ENCODE measurements around the gene HMCN1. TPM values are rescaled to one million over a fixed set of nuclear protein-coding genes. Genes with fewer than 3 reads are reported as not detected.
A peak's percentile ranks its signal among the peaks of the same experiment; 100 is the strongest.

Gene HMCN1
- total RNA-seq (10 to 100 TPM in 1 of 5 donors, 1 to 10 TPM in 2, under 1 TPM in 2; 0.58 to 15.1 (median 1.2) TPM), polyA plus RNA-seq (under 1 TPM; 0.12 to 0.83 (median 0.15) TPM)
- long read RNA-seq, donor 1 = 0 reads
- long read RNA-seq, donor 2 = 0 reads
- long read RNA-seq, donor 3 = 0 reads
- long read RNA-seq, donor 4 = 0 reads
- long read RNA-seq, donor 5 = 0 reads
- long read RNA-seq, donor 6 = 0 reads
- long read RNA-seq, donor 7 = 0 reads
- long read RNA-seq, donor 8 = 0 reads
- long read RNA-seq, donor 9 = 0 reads
- long read RNA-seq, donor 10 = 0 reads

DNA sequence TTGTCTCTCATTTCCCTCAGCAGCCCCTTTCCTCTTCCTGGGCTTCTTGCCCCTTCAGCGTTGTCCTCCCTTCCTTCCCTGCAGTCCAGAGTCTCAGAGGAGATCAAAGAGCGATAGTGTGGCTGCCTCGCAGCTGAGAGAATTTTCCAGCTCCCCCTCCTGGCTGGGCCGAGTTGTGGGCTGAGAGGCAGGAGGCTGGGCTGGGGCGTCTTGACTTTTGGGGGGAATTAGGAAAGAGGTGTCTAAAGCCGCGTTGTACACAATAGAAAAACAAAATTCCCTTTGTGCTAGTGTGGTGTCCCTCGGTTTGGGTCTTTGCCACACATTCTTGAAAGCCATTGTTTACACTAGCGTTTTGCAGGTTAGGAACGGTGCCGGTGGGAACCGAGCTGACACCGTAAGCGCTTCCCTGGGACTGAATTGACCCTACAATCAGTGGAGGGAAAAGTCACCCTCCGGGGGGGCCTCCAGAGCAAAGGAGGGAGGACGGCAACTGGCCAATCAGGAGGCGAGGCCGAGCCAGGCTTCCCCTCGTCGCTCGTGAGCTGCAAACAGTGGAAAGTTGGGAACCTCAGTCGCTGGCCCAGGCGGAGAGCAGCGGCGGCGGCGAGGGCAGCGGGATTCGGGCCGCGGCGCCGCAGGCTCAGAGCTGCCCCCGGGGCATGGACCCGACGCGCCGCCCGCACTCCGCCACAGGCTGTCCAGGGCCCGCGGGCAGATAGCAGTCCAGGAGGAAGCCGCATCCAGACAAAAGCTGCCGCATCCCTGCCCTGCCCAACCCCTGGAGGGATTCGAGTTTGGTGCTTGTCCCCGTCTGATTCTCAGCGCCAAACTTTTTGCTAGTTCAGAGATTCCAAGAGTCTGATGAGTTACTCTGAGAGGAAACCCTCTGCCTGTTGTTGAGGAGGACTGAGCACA lies at the start of gene HMCN1:
HMCN1 (plus strand) TSS at position 574 of the 918 bp plus-strand sequence. CDS start 389 bp downstream, outside the sequence.
- DNase-seq = peak; percentile 58 to 85
- Histone ChIP-seq H3K4me1 (peaks cover 10 to 32% (median 23%) of the 10 kb centered on the region in 4 donors), H3K36me3 (no peaks in the 10 kb centered on the region), H3K9me3 (peaks cover 0 to 9% (median 0%) of the 10 kb centered on the region in 4 donors), H3K27ac (peak within 1 kb of the TSS; percentile 32 to 82 (median 71)), H3K4me3 (peak within 1 kb of the TSS; percentile 51 to 57 (median 53)), H3K27me3 (peaks cover 0 to 12% (median 8%) of the 10 kb centered on the region in 3 donors)
- intact Hi-C loops (cut with DNase I; ENCODE audit: low total_unique reads) = no loop called here
- WGBS, 5 donors = 1 to 2% (median 1%) methylated on average over 23 to 47 of the region's 47 CpGs
- no peak for TF ChIP-seq EP300 (IDR thresholded peaks at IDR 0.05)
- peak in 2 of 3 donors; percentile 47 to 51 for TF ChIP-seq POLR2AphosphoS5 (IDR thresholded peaks at IDR 0.05)
- TF ChIP-seq, protein P1, sequence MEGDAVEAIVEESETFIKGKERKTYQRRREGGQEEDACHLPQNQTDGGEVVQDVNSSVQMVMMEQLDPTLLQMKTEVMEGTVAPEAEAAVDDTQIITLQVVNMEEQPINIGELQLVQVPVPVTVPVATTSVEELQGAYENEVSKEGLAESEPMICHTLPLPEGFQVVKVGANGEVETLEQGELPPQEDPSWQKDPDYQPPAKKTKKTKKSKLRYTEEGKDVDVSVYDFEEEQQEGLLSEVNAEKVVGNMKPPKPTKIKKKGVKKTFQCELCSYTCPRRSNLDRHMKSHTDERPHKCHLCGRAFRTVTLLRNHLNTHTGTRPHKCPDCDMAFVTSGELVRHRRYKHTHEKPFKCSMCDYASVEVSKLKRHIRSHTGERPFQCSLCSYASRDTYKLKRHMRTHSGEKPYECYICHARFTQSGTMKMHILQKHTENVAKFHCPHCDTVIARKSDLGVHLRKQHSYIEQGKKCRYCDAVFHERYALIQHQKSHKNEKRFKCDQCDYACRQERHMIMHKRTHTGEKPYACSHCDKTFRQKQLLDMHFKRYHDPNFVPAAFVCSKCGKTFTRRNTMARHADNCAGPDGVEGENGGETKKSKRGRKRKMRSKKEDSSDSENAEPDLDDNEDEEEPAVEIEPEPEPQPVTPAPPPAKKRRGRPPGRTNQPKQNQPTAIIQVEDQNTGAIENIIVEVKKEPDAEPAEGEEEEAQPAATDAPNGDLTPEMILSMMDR (IDR thresholded peaks at IDR 0.05) = peak in 3 of 7 experiments; percentile 19 to 39 (median 23)

DNA sequence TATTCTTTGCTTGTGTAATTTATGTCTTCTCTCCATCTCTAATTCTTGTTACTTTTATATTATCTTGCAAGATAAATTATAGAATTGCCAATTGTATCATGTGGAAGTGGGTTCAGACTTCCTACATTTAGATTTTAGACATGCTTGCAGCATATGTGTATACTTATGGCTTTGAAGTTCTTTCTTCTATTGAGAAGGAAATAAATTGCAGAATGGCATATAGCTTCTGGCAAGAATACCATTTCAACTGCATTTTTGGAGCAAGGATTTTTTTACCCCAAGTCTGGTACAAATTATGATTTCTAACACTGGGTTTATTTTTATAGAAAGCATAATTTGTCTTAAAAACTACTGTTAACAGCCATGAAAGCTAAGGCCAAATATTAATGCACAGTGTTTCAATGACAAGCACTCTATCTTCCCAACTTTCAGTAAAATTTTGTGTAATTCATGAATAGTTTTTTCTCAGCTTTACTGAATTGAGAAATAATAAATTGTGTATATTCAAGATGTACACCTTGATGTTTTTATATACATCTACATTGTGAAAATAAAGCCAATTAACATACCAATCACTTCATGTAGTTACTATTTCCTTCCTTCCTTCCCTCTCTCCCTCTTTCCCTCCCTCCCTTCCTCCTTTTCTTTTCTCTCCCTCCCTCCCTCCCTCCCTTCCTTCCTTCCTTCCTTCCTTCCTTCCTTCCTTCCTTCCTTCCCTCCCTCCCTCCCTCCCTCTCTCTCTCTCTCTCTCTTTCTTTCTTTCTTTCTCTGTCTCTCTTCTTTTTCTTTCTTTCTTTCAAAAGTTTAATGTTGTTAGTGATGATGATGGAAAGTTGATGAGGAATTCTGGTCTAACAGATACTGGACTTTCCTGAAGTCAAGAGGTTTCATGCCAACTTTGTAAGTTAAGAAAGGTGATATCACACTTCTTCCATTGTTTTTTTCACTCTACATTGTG lies 47.1 kb upstream of the HMCN1 start:
- TF ChIP-seq, protein P1 (IDR thresholded peaks at IDR 0.05) = no peak
- no peak for TF ChIP-seq POLR2A (IDR thresholded peaks at IDR 0.05)
- no peak for TF ChIP-seq EP300 (IDR thresholded peaks at IDR 0.05)
- TF ChIP-seq POLR2AphosphoS5 (IDR thresholded peaks at IDR 0.05) = no peak
- no peaks in the 10 kb centered on the region for H3K27me3 ChIP-seq
- H3K4me1 ChIP-seq = no peaks in the 10 kb centered on the region
- no peak for DNase-seq
- H3K27ac ChIP-seq = no peak overlapping the region
- H3K4me3 ChIP-seq = no peak overlapping the region
- intact Hi-C loops (cut with DNase I; ENCODE audit: low total_unique reads) = no loop called here
- H3K36me3 ChIP-seq = no peaks in the 10 kb centered on the region
- H3K9me3 ChIP-seq = no peaks in the 10 kb centered on the region

DNA sequence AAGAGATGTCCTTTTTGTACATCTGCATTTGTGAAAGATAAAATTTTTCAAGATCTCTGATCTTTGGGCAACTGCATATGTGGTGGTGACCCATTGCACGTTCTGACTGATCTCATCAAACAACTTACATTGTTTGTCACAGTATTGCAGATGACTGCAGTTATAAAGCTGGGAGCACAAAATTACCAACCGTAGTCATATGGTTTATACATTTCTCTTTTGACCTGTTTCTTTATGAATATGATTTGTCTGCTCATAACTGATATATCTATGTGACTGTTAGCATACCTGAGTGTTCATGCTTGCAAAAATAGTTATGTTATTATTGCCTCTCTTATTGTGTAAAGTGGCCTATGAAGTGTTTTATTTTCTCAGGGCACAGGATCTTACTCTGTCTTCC lies 43.7 kb upstream of the HMCN1 start:
- intact Hi-C loops (cut with DNase I; ENCODE audit: low total_unique reads) = no loop called here
- no peaks in the 10 kb centered on the region for H3K27me3 ChIP-seq
- no peak for DNase-seq
- H3K4me3 ChIP-seq = no peak overlapping the region
- TF ChIP-seq, protein P1 (IDR thresholded peaks at IDR 0.05) = no peak
- TF ChIP-seq POLR2AphosphoS5 (IDR thresholded peaks at IDR 0.05) = no peak
- no peak for TF ChIP-seq EP300 (IDR thresholded peaks at IDR 0.05)
- TF ChIP-seq POLR2A (IDR thresholded peaks at IDR 0.05) = no peak
- H3K36me3 ChIP-seq = no peaks in the 10 kb centered on the region
- WGBS, 5 donors = 69 to 87% (median 81%) methylated on average over 2 of the region's 2 CpGs
- H3K27ac ChIP-seq = no peak overlapping the region
- H3K4me1 ChIP-seq = peaks cover 0 to 14% (median 0%) of the 10 kb centered on the region in 4 donors
- no peaks in the 10 kb centered on the region for H3K9me3 ChIP-seq

Data from stomach (tissue), 19 donors.